CD8-positive, alpha-beta memory T cell (primary cell): ENCODE data around the gene ALPG. TPM values are rescaled to one million over a fixed set of nuclear protein-coding genes. Genes with fewer than 3 reads are reported as not detected.
"Not testable (repeated sequence)": the region's sequence is repeated elsewhere in the genome, so short reads cannot be mapped to it uniquely, and the experiment has no call there.

Experiments
- CTCF ChIA-PET: fragments of 350-600 bp; sonication (Branson Sonifier 250); formaldehyde crosslinking; loops from one replicate; lab custom pipeline; 2021; ENCODE audit warnings: antibody characterized with exemption; lab: Charles Lee
- POLR2A ChIA-PET: fragments of 350-600 bp; sonication (Branson Sonifier 250); formaldehyde crosslinking; loops from one replicate; lab custom pipeline; 2021; ENCODE audit warnings: antibody characterized with exemption; lab: Charles Lee
- DNase-seq, 5 donors: peaks; one replicate each; pipeline versions ENCODE4 v3.0.0 to v3.0.0-alpha.2; 2020 to 2022; ENCODE audit warnings: mixed read lengths in 1 of 5
- H3K27ac ChIP-seq: one replicate; pipeline ENCODE4 v1.7.0; 2013; ENCODE audit warnings: low read depth, mild to moderate bottlenecking, low read length, moderate library complexity
- H3K27me3 ChIP-seq: 2 replicates; pipeline ENCODE4 v1.7.0; 2013; ENCODE audit warnings: low read length, mild to moderate bottlenecking; ENCODE audit not compliant: insufficient read depth, poor library complexity, severe bottlenecking
- H3K36me3 ChIP-seq: 2 replicates; pipeline ENCODE4 v1.7.0; 2013; ENCODE audit warnings: mild to moderate bottlenecking, low read length, moderate library complexity; ENCODE audit not compliant: insufficient read depth
- H3K4me1 ChIP-seq: 2 replicates; pipeline ENCODE4 v1.7.0; 2013; ENCODE audit warnings: mild to moderate bottlenecking, low read length, moderate library complexity; ENCODE audit not compliant: insufficient read depth
- H3K4me3 ChIP-seq: 2 replicates; pipeline ENCODE4 v1.7.0; 2013; ENCODE audit warnings: mild to moderate bottlenecking, low read length
- H3K9me3 ChIP-seq: 2 replicates; pipeline ENCODE4 v1.7.0; 2013; ENCODE audit warnings: mild to moderate bottlenecking, low read length
- H3K27ac Mint-ChIP-seq, 8 donors: one replicate each; pipeline ENCODE4 v1.8.0; 2020 to 2021; ENCODE audit warnings: mixed read lengths in 8 of 8, mild to moderate bottlenecking in 6 of 8, inconsistent platforms in 3 of 8, moderate library complexity in 3 of 8
- H3K27me3 Mint-ChIP-seq, 2 donors: one replicate each; pipeline ENCODE4 v1.8.0; 2020 to 2021; ENCODE audit warnings: mixed read lengths in 2 of 2, mild to moderate bottlenecking in 1 of 2, moderate library complexity in 1 of 2
- H3K36me3 Mint-ChIP-seq, 3 donors: one replicate each; pipeline ENCODE4 v1.8.0; 2020 to 2021; ENCODE audit warnings: mixed read lengths in 3 of 3, inconsistent platforms in 1 of 3, mild to moderate bottlenecking in 1 of 3
- H3K4me1 Mint-ChIP-seq, 3 donors: one replicate each; pipeline ENCODE4 v1.8.0; 2020 to 2021; ENCODE audit warnings: mixed read lengths in 3 of 3, inconsistent platforms in 1 of 3, mild to moderate bottlenecking in 1 of 3
- H3K4me3 Mint-ChIP-seq, 7 donors: one replicate each; pipeline ENCODE4 v1.8.0; 2020 to 2021; ENCODE audit warnings: mixed read lengths in 7 of 7, mild to moderate bottlenecking in 6 of 7, moderate library complexity in 4 of 7, inconsistent platforms in 2 of 7
- H3K9me3 Mint-ChIP-seq, 5 donors: one replicate each; pipeline ENCODE4 v1.8.0; 2020 to 2022; ENCODE audit warnings: mixed read lengths in 5 of 5, mild to moderate bottlenecking in 3 of 5, moderate library complexity in 2 of 5, inconsistent platforms in 1 of 5
- polyA plus RNA-seq: library from polyadenylated mRNA; unstranded; fragments of 300-500 nt; fragmentation: Illumina TruSeq; gene quantifications from one replicate; pipeline ENCODE4 v1.2.3, GENCODE V29; 2021
- total RNA-seq, 2 experiments: library from RNA; stranded (reverse); gene quantifications; one replicate each; pipeline ENCODE4 v1.2.3, GENCODE V29; 2021

The ALPG gene
- total and polyA plus RNA-seq, 3 experiments from 2014 or later: not detected

DNA sequence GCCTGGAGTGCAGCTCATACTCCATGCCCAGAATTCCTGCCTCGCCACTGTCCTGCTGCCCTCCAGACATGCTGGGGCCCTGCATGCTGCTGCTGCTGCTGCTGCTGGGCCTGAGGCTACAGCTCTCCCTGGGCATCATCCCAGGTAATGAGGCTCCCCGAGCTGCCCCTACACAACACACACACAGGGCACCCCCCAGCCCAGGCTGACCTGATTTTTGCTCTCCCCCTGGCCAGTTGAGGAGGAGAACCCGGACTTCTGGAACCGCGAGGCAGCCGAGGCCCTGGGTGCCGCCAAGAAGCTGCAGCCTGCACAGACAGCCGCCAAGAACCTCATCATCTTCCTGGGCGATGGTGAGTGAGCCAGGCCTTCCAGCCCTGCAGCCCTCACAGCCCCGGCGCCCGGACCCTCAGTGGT lies 27.9 kb upstream of the ALPG start, which contains the start of gene ALPP:
TSS of gene ALPP (plus strand) at position 17 of the 417 bp plus-strand sequence. CDS start at position 69, 52 bp downstream.
- POLR2A ChIA-PET, H3K36me3 Mint-ChIP-seq, H3K4me3 ChIP-seq, CTCF ChIA-PET, H3K9me3 ChIP-seq, H3K4me3 Mint-ChIP-seq, DNase-seq, H3K4me1 Mint-ChIP-seq, H3K9me3 Mint-ChIP-seq, H3K27ac ChIP-seq, H3K27me3 ChIP-seq, H3K4me1 ChIP-seq, H3K36me3 ChIP-seq: not testable (repeated sequence)
- Mint-ChIP-seq H3K27ac (peak within 1 kb of the TSS in 1 of 8 donors; percentile 74), H3K27me3 (peaks cover 10 to 21% of the 10 kb centered on the region in 2 donors)

DNA sequence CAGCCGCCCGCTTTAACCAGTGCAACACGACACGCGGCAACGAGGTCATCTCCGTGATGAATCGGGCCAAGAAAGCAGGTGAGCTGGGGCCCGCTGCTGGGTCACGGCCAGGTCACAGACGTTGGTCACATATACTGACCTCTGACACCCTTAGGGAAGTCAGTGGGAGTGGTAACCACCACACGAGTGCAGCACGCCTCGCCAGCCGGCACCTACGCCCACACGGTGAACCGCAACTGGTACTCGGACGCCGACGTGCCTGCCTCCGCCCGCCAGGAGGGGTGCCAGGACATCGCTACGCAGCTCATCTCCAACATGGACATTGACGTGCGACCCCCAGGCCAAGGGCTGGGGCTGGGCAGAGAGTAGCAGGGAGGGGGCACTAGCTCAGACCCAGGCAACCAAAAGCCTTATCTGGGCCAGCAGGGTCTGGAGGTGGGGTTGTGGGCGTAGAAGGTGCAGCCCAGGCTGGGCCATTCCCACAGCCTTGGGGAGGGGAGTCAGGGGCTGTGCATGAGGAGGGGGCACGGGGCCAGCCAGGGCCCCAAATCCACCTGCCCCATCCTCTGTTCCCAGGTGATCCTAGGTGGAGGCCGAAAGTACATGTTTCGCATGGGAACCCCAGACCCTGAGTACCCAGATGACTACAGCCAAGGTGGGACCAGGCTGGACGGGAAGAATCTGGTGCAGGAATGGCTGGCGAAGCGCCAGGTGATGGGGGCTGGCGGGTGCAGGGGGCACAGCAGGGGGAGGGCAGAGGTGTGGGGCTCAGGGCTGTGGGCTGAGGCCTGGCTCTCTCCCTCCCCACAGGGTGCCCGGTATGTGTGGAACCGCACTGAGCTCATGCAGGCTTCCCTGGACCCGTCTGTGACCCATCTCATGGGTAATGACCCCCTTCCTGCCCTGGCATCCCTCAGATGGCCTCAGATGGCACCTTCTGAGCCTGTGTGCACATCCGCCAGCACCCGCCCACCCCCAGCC lies 26.7 kb upstream of the ALPG start:
- H3K4me1 Mint-ChIP-seq, POLR2A ChIA-PET, CTCF ChIA-PET: not testable (repeated sequence)

DNA sequence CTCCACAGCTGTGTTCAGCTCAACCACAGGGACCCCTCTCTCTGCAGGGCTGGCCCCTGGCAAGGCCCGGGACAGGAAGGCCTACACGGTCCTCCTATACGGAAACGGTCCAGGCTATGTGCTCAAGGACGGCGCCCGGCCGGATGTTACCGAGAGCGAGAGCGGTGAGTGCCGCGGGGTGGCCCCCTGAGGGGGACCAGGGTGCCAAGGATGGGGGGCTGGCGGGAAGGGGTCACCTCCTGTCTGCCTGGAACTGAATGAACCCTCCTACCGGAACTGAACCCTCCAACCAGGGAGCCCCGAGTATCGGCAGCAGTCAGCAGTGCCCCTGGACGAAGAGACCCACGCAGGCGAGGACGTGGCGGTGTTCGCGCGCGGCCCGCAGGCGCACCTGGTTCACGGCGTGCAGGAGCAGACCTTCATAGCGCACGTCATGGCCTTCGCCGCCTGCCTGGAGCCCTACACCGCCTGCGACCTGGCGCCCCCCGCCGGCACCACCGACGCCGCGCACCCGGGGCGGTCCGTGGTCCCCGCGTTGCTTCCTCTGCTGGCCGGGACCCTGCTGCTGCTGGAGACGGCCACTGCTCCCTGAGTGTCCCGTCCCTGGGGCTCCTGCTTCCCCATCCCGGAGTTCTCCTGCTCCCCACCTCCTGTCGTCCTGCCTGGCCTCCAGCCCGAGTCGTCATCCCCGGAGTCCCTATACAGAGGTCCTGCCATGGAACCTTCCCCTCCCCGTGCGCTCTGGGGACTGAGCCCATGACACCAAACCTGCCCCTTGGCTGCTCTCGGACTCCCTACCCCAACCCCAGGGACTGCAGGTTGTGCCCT lies 25.2 kb upstream of the ALPG start:
- H3K4me1 ChIP-seq, H3K9me3 ChIP-seq, H3K36me3 Mint-ChIP-seq, H3K27ac ChIP-seq, H3K36me3 ChIP-seq, H3K27ac Mint-ChIP-seq, POLR2A ChIA-PET, H3K9me3 Mint-ChIP-seq, H3K4me3 ChIP-seq, H3K4me1 Mint-ChIP-seq, H3K27me3 ChIP-seq, CTCF ChIA-PET: not testable (repeated sequence)
- Mint-ChIP-seq H3K4me3 (peak overlapping the region in 1 of 7 donors; percentile 17), H3K27me3 (peaks cover 29 to 44% of the 10 kb centered on the region in 2 donors)
- peak in 1 of 5 donors; percentile 31 for DNase-seq

More for the DNA sequence above, 26.7 kb upstream of the ALPG start:
- not testable (repeated sequence) for H3K4me3 Mint-ChIP-seq, H3K27me3 ChIP-seq, H3K27ac Mint-ChIP-seq, H3K27ac ChIP-seq, H3K4me1 ChIP-seq, H3K36me3 Mint-ChIP-seq, DNase-seq, H3K9me3 Mint-ChIP-seq, H3K36me3 ChIP-seq, H3K4me3 ChIP-seq, H3K9me3 ChIP-seq
- H3K27me3 Mint-ChIP-seq: peaks cover 17 to 29% of the 10 kb centered on the region in 2 donors

DNA sequence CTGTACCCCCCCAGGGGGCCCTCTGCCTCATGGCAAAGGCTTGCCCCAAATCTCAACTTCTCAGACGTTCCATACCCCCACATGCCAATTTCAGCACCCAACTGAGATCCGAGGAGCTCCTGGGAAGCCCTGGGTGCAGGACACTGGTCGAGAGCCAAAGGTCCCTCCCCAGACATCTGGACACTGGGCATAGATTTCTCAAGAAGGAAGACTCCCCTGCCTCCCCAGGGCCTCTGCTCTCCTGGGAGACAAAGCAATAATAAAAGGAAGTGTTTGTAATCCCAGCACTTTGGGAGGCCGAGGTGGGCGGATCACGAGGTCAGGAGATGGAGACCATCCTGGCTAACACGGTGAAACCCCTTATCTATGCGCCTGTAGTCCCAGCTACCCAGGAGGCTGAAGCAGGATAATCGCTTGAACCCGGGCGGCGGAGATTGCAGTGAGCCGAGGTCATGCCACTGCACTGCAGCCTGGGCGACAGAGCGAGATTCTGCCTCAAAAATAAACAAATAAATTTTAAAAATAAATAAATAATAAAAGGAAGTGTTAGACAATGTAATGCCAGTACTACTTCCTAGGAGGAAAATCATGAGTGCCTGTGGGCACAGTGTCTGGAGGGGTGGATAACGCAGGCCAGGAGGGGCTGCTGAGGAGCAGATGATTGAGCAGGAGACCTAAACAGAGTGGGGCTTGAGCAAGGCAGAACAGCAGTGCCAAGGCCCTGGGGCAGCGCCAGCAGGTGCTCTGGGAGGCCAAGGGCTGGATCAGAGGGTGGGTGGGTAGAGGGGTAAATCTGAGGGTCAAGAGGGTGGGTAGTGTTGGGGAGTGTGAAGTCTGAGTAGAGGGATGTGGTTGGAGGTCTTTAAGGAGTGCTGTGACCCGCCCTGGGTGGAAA lies 24.1 kb upstream of the ALPG start:
- Mint-ChIP-seq H3K27me3 (peaks cover 30 to 49% of the 10 kb centered on the region in 2 donors), H3K27ac (no peak overlapping the region), H3K4me3 (no peak overlapping the region), H3K4me1 (peaks cover 0 to 6% (median 5%) of the 10 kb centered on the region in 3 donors), H3K9me3 (no peaks in the 10 kb centered on the region), H3K36me3 (no peaks in the 10 kb centered on the region)
- POLR2A ChIA-PET: no interaction called here
- H3K36me3 ChIP-seq: no peaks in the 10 kb centered on the region
- H3K4me1 ChIP-seq: no peaks in the 10 kb centered on the region
- H3K9me3 ChIP-seq: no peaks in the 10 kb centered on the region
- DNase-seq: no peak
- H3K27me3 ChIP-seq: no peaks in the 10 kb centered on the region
- CTCF ChIA-PET: no interaction called here
- H3K4me3 ChIP-seq: no peak overlapping the region
- no peak overlapping the region for H3K27ac ChIP-seq

DNA sequence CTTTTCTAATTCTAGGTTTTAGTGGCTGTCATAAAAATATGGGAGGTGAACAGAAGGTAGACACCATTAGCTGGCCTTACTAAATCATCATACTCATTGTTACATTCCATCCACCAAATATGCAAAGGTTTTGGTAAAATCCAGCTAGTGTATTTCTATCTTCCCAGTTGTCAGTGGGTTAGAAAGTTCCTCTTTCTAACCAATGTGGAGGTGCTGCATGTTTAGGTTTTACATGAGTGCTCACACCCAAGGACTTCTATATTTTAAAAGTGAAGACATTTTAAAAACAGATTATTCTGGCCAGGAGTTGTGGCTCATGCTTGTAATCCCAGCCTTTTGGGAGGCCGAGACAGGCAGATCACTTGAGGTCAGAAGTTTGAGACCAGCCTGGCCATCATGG lies 22.2 kb upstream of the ALPG start:
- H3K27ac Mint-ChIP-seq: no peak overlapping the region
- DNase-seq: no peak
- Histone ChIP-seq H3K9me3 (no peaks in the 10 kb centered on the region), H3K4me1 (no peaks in the 10 kb centered on the region), H3K27me3 (no peaks in the 10 kb centered on the region), H3K27ac (no peak overlapping the region), H3K4me3 (no peak overlapping the region), H3K36me3 (no peaks in the 10 kb centered on the region)
- no peak overlapping the region for H3K4me3 Mint-ChIP-seq
- peaks cover 0 to 1% (median 0%) of the 10 kb centered on the region in 3 donors for H3K36me3 Mint-ChIP-seq
- peaks cover 35 to 49% of the 10 kb centered on the region in 2 donors for H3K27me3 Mint-ChIP-seq
- POLR2A ChIA-PET: no interaction called here
- peaks cover 0 to 7% (median 5%) of the 10 kb centered on the region in 3 donors for H3K4me1 Mint-ChIP-seq
- H3K9me3 Mint-ChIP-seq: peaks cover 0 to 2% (median 0%) of the 10 kb centered on the region in 5 donors
- CTCF ChIA-PET: no interaction called here

- POLR2A ChIA-PET, H3K36me3 Mint-ChIP-seq, DNase-seq, CTCF ChIA-PET, H3K4me1 ChIP-seq, H3K36me3 ChIP-seq, H3K27ac ChIP-seq, H3K9me3 Mint-ChIP-seq, H3K9me3 ChIP-seq, H3K4me3 Mint-ChIP-seq, H3K27ac Mint-ChIP-seq, H3K27me3 ChIP-seq, H3K4me3 ChIP-seq, H3K4me1 Mint-ChIP-seq: not testable (repeated sequence)
- peaks cover 35 to 52% of the 10 kb centered on the region in 2 donors for H3K27me3 Mint-ChIP-seq
These were observed 21.6 kb upstream of the ALPG start for GRCh38 chr2:232385058-232385457.

DNA sequence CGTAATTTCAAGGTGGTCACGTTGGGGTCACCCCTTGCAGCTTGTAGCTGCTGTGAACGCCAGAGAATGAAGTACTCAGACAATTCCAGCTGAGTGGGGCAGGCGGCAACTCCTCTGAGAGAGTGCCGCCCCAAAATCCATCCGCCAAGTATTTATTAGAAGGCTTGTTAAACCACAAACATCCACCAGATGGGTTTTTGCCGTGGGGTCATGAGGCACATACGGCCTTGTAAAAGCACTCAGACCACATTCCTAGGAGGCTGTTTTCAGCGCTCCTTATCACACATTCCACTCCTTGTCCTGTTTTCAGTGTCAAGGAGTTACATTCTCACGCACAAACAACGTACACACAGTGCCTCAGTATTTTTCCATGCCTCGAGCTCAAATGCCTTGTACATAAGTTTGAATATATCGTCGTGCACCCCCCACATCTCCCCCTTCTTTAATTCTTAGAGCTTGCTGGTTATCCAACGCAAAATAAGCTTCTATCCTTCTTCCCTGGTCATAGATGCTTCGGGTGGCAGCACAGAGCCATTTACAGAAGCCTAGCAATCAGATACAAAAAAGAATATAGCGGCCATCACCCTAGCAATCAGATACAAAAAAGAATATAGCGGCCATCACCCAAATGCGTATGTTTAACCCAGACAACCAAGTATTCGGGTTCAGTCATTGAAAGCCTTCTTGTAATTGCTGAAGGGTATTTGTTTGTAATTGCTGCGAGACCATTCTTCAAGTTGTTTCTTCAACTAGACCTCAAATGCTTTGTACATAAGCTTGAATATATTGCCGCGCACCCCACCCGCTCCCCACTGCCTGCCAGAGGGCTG lies 20.8 kb upstream of the ALPG start:
- H3K4me3 ChIP-seq: no peak overlapping the region
- DNase-seq: no peak
- Mint-ChIP-seq H3K27me3 (peaks cover 35 to 57% of the 10 kb centered on the region in 2 donors), H3K9me3 (peaks cover 0 to 2% (median 0%) of the 10 kb centered on the region in 5 donors), H3K4me3 (peak overlapping the region in 2 of 7 donors; percentile 14 to 44), H3K4me1 (peaks cover 0 to 7% (median 5%) of the 10 kb centered on the region in 3 donors), H3K27ac (no peak overlapping the region), H3K36me3 (peaks cover 0 to 1% (median 0%) of the 10 kb centered on the region in 3 donors)
- ChIA-PET POLR2A (no interaction called here), CTCF (interaction anchor here (1.0 kb wide), 1 partner anchor 15 kb away, joined by 3 read pairs; no protein-coding TSS in a partner anchor)
- no peaks in the 10 kb centered on the region for H3K9me3 ChIP-seq
- H3K4me1 ChIP-seq: no peaks in the 10 kb centered on the region
- no peaks in the 10 kb centered on the region for H3K27me3 ChIP-seq
- no peak overlapping the region for H3K27ac ChIP-seq
- no peaks in the 10 kb centered on the region for H3K36me3 ChIP-seq
